ENCODE measurements around the gene IL12RB2. TPM values are rescaled to one million over a fixed set of nuclear protein-coding genes. Genes with fewer than 3 reads are reported as not detected.

IL12RB2 gene
- total and polyA plus RNA-seq, 2 donors (not counting 3 experiments of a cell fraction or from before 2014, with no cell fraction given), result 0.42 TPM; not detected in 1

DNA sequence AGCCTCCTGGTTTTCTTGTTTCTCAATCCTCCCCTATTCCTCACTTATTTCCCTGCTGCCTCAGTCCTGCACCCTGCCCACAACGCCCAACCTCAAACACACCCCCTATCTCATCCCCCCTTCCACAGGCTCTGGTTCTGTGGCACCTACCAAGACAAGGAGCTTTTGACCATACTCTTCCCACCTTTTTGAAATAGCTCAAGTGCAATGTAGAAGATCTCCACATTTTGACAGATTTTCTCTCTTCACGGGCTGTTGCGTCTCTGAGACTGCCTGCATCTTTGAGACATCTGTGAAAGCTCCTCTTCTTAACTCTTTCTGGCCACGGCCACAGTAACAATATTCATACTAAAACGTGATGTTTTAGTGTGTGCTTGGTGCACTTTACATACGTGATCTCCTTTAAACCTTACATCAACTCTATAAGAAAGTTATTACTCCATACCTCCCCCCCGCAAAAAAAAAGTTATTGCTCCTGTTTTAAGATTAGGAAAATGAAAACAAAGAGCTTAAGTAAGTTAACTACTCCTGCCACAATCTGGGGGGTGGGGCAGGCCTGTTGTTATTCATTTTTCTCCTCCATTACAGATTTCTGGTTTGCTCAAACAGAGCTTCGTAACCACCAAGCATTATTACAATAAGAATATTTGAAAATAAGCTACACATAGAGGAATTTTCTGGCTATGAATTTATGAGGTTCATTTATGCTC is 124.4 kb downstream of the IL12RB2 start:
- dilution Hi-C loops (cut with MboI; ENCODE audit: extremely low pct_ligation_motif_present, low sequenced_read_pairs) (no loop called here), intact Hi-C loops (cut with micrococcal nuclease) (no loop called here)
- Histone ChIP-seq H3K36me3 (ENCODE audit: control insufficient read depth in 2 of 2, extremely low read depth in 1 of 2, insufficient read depth in 2 of 2, low read length in 2 of 2) (no peaks in the 10 kb centered on the region), H3K79me2 (ENCODE audit: control insufficient read depth, insufficient read depth, low read length) (peaks cover 32% of the 10 kb centered on the region), H3K27me3 (ENCODE audit: control insufficient read depth in 2 of 2, insufficient read depth in 2 of 2, low read length in 2 of 2) (no peaks in the 10 kb centered on the region), H3K4me3 (replicated peaks in 1 of 3; ENCODE audit: insufficient read depth in 1 of 3, low read depth in 1 of 3, low read length in 3 of 3) (no peak overlapping the region), H3K27ac (ENCODE audit: insufficient read depth, low read depth, low read length) (no peak overlapping the region), H3K4me1 (ENCODE audit: control insufficient read depth, extremely low read depth, insufficient read depth, low read length) (peaks cover 15% of the 10 kb centered on the region), H3K9me1 (replicated peaks; ENCODE audit: control insufficient read depth, extremely low read depth, insufficient read depth, low read length) (no peaks in the 10 kb centered on the region), H3K9me3 (replicated peaks; ENCODE audit: control insufficient read depth, insufficient read depth, low read length) (no peaks in the 10 kb centered on the region), H4K20me1 (replicated peaks; ENCODE audit: control insufficient read depth, extremely low read depth, insufficient read depth, low read length) (peaks cover 20% of the 10 kb centered on the region), H3K4me2 (ENCODE audit: insufficient read depth, low read length) (no peak overlapping the region), H3K9ac (replicated peaks; ENCODE audit: extremely low read depth, insufficient read depth, low read length) (no peak overlapping the region), H2AFZ (ENCODE audit: low read depth, low read length) (peak overlapping the region; percentile 24)
- ChIA-PET CTCF (interaction anchor here (0.7 to 5.0 kb wide), 8 partner anchors 9 to 198 kb away, joined by 3 to 47 read pairs (median 4); no protein-coding TSS in a partner anchor), POLR2A (no interaction called here)
- FAIRE-seq, result no peak
- BruUV-seq (replicated peaks), result no TSS peak
- no peak for TF ChIP-seq MYC (IDR thresholded peaks at IDR 0.05; ENCODE audit: low read depth, low read length)
- no peak for DNase-seq (ENCODE audit: low read depth, low spot score)

DNA sequence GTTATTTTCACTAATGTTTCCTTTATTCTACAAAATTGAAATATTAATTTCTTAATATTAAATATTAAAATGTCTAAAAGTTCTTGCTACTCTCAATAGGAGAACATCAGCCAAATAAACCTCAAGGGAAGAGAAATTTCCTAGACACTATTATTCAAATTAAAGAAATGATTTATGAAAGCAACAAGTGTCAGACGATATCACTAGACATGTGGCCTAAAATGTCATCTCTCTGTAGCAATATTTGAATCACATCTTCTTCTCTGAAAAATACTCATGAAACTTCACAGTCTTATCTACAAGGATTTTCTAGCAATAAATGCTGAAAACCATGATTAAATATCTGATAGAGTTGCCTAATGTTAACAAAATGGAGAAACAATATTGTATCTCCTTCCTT is 125.1 kb downstream of the IL12RB2 start:
- no peak for TF ChIP-seq POLR2AphosphoS5 (IDR thresholded peaks at IDR 0.05; ENCODE audit: insufficient read depth, low read depth, low read length)
- TF ChIP-seq POLR2A (IDR thresholded peaks at IDR 0.05; ENCODE audit: low read depth, low read length), result no peak
- TF ChIP-seq GATA2 (IDR thresholded peaks at IDR 0.05; ENCODE audit: insufficient read depth, insufficient read length, low read depth, low read length), result no peak
- TF ChIP-seq MYC (IDR thresholded peaks at IDR 0.05; ENCODE audit: low read depth, low read length), result no peak
- TF ChIP-seq MAX (IDR thresholded peaks at IDR 0.05; ENCODE audit: insufficient read depth, insufficient read length), result no peak
- no peak for TF ChIP-seq EZH2 (IDR thresholded peaks at IDR 0.05; ENCODE audit: borderline replicate concordance, low read depth, low read length, severe bottlenecking)
- no peak for TF ChIP-seq JUN (IDR thresholded peaks at IDR 0.05; ENCODE audit: borderline replicate concordance, insufficient read depth, insufficient read length, low read depth)
- no peak for TF ChIP-seq FOS (IDR thresholded peaks at IDR 0.05; ENCODE audit: borderline replicate concordance, insufficient read depth, low read length)
- no peak for TF ChIP-seq CTCF (IDR thresholded peaks at IDR 0.05; ENCODE audit: extremely low read depth in 1 of 2, insufficient read depth in 1 of 2, low read depth in 1 of 2, low read length in 2 of 2)
- dilution Hi-C loops (cut with MboI; ENCODE audit: extremely low pct_ligation_motif_present, low sequenced_read_pairs), result no loop called here
- no peak overlapping the region for H3K4me2 ChIP-seq (ENCODE audit: insufficient read depth, low read length)
- no peaks in the 10 kb centered on the region for H3K9me3 ChIP-seq (replicated peaks; ENCODE audit: control insufficient read depth, insufficient read depth, low read length)
- intact Hi-C loops (cut with micrococcal nuclease), result no loop called here
- POLR2A ChIA-PET, result no interaction called here
- H3K79me2 ChIP-seq (ENCODE audit: control insufficient read depth, insufficient read depth, low read length), result peaks cover 25% of the 10 kb centered on the region
- H4K20me1 ChIP-seq (replicated peaks; ENCODE audit: control insufficient read depth, extremely low read depth, insufficient read depth, low read length), result peaks cover 14% of the 10 kb centered on the region
- CTCF ChIA-PET, result interaction anchor here (0.7 to 5.0 kb wide), 3 partner anchors 8 to 68 kb away, joined by 3 to 47 read pairs (median 6); no protein-coding TSS in a partner anchor
- H3K9ac ChIP-seq (replicated peaks; ENCODE audit: extremely low read depth, insufficient read depth, low read length), result no peak overlapping the region
- peaks cover 8% of the 10 kb centered on the region for H3K4me1 ChIP-seq (ENCODE audit: control insufficient read depth, extremely low read depth, insufficient read depth, low read length)
- DNase-seq (ENCODE audit: low read depth, low spot score) (no peak), FAIRE-seq (no peak)
- H3K4me3 ChIP-seq (replicated peaks in 1 of 3; ENCODE audit: insufficient read depth in 1 of 3, low read depth in 1 of 3, low read length in 3 of 3), result no peak overlapping the region
- H3K36me3 ChIP-seq (ENCODE audit: control insufficient read depth in 2 of 2, extremely low read depth in 1 of 2, insufficient read depth in 2 of 2, low read length in 2 of 2), result no peaks in the 10 kb centered on the region
- H2AFZ ChIP-seq (ENCODE audit: low read depth, low read length), result no peak overlapping the region
- no peaks in the 10 kb centered on the region for H3K27me3 ChIP-seq (ENCODE audit: control insufficient read depth in 2 of 2, insufficient read depth in 2 of 2, low read length in 2 of 2)
- no peaks in the 10 kb centered on the region for H3K9me1 ChIP-seq (replicated peaks; ENCODE audit: control insufficient read depth, extremely low read depth, insufficient read depth, low read length)
- H3K27ac ChIP-seq (ENCODE audit: insufficient read depth, low read depth, low read length), result no peak overlapping the region
- no TSS peak for BruUV-seq (replicated peaks)

Measured in endothelial cell of umbilical vein (primary cell).